HepG2 (cell line): ENCODE data around the gene WNT3A. TPM values are rescaled to one million over a fixed set of nuclear protein-coding genes. Genes with fewer than 3 reads are reported as not detected.

Experiments used
- ARID5B ChIP-seq: IDR thresholded peaks from 2 replicates; pipeline ENCODE4 v1.4.0; 2020; ENCODE audit warnings: mild to moderate bottlenecking, missing genetic modification reagents
- ASH2L ChIP-seq: fragments of 300-600, 200-600 bp; sonication (generic); IDR thresholded peaks from 2 replicates; pipeline ENCODE4 v1.7.0; 2017; ENCODE audit warnings: low read depth, mild to moderate bottlenecking, moderate library complexity, mixed read lengths, low read length; ENCODE audit not compliant: insufficient read length
- ATF1 ChIP-seq: IDR thresholded peaks from 2 replicates; pipeline ENCODE4 v1.6.1; 2016; ENCODE audit warnings: mild to moderate bottlenecking, control low read depth
- CENPX ChIP-seq: sonication (generic); formaldehyde crosslinking; IDR thresholded peaks from 2 replicates; pipeline ENCODE4 v1.9.0; 2021; ENCODE audit warnings: mild to moderate bottlenecking, missing genetic modification reagents, moderate library complexity
- CTCF ChIP-seq: sonication (generic); formaldehyde crosslinking; IDR thresholded peaks from 2 replicates; pipeline ENCODE4 v1.5.0; 2020; ENCODE audit warnings: mild to moderate bottlenecking, missing genetic modification reagents, moderate library complexity
- ISL2 ChIP-seq: sonication (generic); formaldehyde crosslinking; IDR thresholded peaks from 2 replicates; pipeline ENCODE4 v1.5.0; 2020; ENCODE audit warnings: missing genetic modification reagents
- MAFF ChIP-seq: IDR thresholded peaks from 2 replicates; pipeline ENCODE4 v1.6.1; 2011; ENCODE audit warnings: low read depth, low read length, improper control_type of control experiment
- MYNN ChIP-seq: sonication (generic); formaldehyde crosslinking; IDR thresholded peaks from 2 replicates; pipeline ENCODE4 v1.4.0; 2020; ENCODE audit warnings: mild to moderate bottlenecking, low read depth, missing genetic modification reagents
- NAIF1 ChIP-seq: sonication (generic); formaldehyde crosslinking; IDR thresholded peaks from 2 replicates; pipeline ENCODE4 v1.5.0; 2020; ENCODE audit warnings: mild to moderate bottlenecking, missing genetic modification reagents, borderline replicate concordance
- NFE2L1 ChIP-seq: sonication (generic); formaldehyde crosslinking; IDR thresholded peaks from 2 replicates; pipeline ENCODE4 v1.4.0; 2020; ENCODE audit warnings: missing genetic modification reagents, mild to moderate bottlenecking, borderline replicate concordance
- PCBP2 ChIP-seq: fragments of 200-400 bp; formaldehyde crosslinking; optimal IDR thresholded peaks from 2 replicates; pipeline ENCODE3; 2018; ENCODE audit warnings: low read length, low read depth; ENCODE audit not compliant: poor library complexity, severe bottlenecking
- XRCC5 ChIP-seq: fragments of 200-400 bp; formaldehyde crosslinking; optimal IDR thresholded peaks from 2 replicates; pipeline ENCODE3; 2017; ENCODE audit warnings: mild to moderate bottlenecking, low read length
- YEATS2 ChIP-seq: sonication (generic); formaldehyde crosslinking; IDR thresholded peaks from 2 replicates; pipeline ENCODE4 v1.4.0; 2020; ENCODE audit warnings: missing genetic modification reagents, borderline replicate concordance
- ZNF17 ChIP-seq: sonication (generic); formaldehyde crosslinking; IDR thresholded peaks from 2 replicates; pipeline ENCODE4 v1.5.0; 2020; ENCODE audit warnings: mild to moderate bottlenecking, missing genetic modification reagents
- ZNF615 ChIP-seq: sonication (generic); formaldehyde crosslinking; IDR thresholded peaks from 2 replicates; pipeline ENCODE4 v1.5.0; 2020; ENCODE audit warnings: mild to moderate bottlenecking, missing genetic modification reagents, borderline replicate concordance
- ZNF737 ChIP-seq: sonication (generic); formaldehyde crosslinking; IDR thresholded peaks from 2 replicates; pipeline ENCODE4 v1.5.0; 2020; ENCODE audit warnings: missing genetic modification reagents, mild to moderate bottlenecking, borderline replicate concordance
- ZNF792 ChIP-seq: IDR thresholded peaks from 2 replicates; pipeline ENCODE4 v1.6.1; 2016
- polyA plus RNA-seq, 8 experiments: library from polyadenylated mRNA; depleted of rRNA in 3 of 8; stranded (reverse) in 7 of 8; unstranded in 1 of 8; fragments of >200 nt; fragmentation: Illumina TruSeq in 4 of 8; extraction: Trizol in 4 of 8; gene quantifications; 2 replicates each; pipeline versions ENCODE4 v1.2.1 to v1.2.3, GENCODE V29; 2011 to 2016; ENCODE audit warnings: low read depth in 4 of 8, missing spikeins in 1 of 8, mixed read lengths in 1 of 8; ENCODE audit not compliant: insufficient read depth in 1 of 8
- total RNA-seq, 5 experiments: library from RNA; depleted of rRNA; stranded (reverse); fragments of >200 nt; fragmentation: Illumina TruSeq; extraction: Trizol; gene quantifications; 2 replicates each; pipeline ENCODE4 v1.2.3, GENCODE V29; 2016; ENCODE audit warnings: low read depth in 1 of 5
- TF ChIP-seq, protein P1 (sequence below): sonication (generic); formaldehyde crosslinking; IDR thresholded peaks from 2 replicates; pipeline ENCODE4 v1.8.0; 2022; ENCODE audit warnings: missing genetic modification reagents, mild to moderate bottlenecking, borderline replicate concordance
- TF ChIP-seq, protein P2 (sequence below): sonication (generic); formaldehyde crosslinking; IDR thresholded peaks from 2 replicates; pipeline ENCODE4 v1.8.1; 2023; ENCODE audit warnings: mild to moderate bottlenecking, moderate library complexity, missing genetic modification reagents
- TF ChIP-seq, protein P3 (sequence below): IDR thresholded peaks from 2 replicates; pipeline ENCODE4 v1.6.1; 2016

Gene WNT3A
- total and polyA plus RNA-seq, 2 of the 13 experiments (the other 11 are each of a cell fraction or from before 2014, with no cell fraction given), result not detected

- TF ChIP-seq ARID5B (no peak), ISL2 (CRISPR knock-in tag) (no peak), ATF1 (no peak), ZNF615 (CRISPR knock-in tag) (no peak), XRCC5 (peak; percentile 49), ZNF17 (CRISPR knock-in tag) (no peak), PCBP2 (no peak), MYNN (no peak), NAIF1 (CRISPR knock-in tag) (no peak), ZNF737 (CRISPR knock-in tag) (no peak), NFE2L1 (CRISPR knock-in tag) (no peak), YEATS2 (CRISPR knock-in tag) (no peak), CENPX (no peak), MAFF (peak; percentile 48; the same call in 1 of the 2 replicates), CTCF (CRISPR knock-in tag) (peak; percentile 81), ZNF792 (CRISPR knock-in tag) (no peak), ASH2L (no peak)
- TF ChIP-seq, protein P1, sequence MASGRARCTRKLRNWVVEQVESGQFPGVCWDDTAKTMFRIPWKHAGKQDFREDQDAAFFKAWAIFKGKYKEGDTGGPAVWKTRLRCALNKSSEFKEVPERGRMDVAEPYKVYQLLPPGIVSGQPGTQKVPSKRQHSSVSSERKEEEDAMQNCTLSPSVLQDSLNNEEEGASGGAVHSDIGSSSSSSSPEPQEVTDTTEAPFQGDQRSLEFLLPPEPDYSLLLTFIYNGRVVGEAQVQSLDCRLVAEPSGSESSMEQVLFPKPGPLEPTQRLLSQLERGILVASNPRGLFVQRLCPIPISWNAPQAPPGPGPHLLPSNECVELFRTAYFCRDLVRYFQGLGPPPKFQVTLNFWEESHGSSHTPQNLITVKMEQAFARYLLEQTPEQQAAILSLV, result no peak
- TF ChIP-seq, protein P2, sequence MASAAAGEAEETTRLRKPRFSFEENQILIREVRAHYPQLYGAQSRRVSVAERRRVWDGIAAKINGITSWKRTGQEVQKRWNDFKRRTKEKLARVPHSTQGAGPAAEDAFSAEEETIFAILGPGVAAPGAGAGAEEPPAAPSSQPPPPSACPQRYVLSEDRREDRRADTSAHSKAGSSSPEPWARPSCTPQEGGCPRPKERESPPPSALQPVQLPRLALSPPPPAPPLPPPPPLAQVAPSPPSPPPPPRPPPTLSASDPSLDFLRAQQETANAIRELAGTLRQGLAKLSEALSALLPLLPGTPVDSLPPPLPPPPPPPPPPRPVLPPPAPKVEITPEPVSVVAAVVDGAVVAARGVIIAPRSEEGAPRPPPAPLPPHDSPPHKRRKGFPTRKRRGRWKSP, result no peak
- TF ChIP-seq, protein P3, sequence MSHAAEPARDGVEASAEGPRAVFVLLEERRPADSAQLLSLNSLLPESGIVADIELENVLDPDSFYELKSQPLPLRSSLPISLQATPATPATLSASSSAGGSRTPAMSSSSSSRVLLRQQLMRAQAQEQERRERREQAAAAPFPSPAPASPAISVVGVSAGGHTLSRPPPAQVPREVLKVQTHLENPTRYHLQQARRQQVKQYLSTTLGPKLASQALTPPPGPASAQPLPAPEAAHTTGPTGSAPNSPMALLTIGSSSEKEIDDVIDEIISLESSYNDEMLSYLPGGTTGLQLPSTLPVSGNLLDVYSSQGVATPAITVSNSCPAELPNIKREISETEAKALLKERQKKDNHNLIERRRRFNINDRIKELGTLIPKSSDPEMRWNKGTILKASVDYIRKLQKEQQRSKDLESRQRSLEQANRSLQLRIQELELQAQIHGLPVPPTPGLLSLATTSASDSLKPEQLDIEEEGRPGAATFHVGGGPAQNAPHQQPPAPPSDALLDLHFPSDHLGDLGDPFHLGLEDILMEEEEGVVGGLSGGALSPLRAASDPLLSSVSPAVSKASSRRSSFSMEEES (CRISPR knock-in tag), result no peak
Observed at GRCh38 chr1:227999056-227999930, 7.5 kb upstream of the WNT3A start (continued).
